ENCODE data around the gene IMPACT. TPM values are rescaled to one million over a fixed set of nuclear protein-coding genes. Genes with fewer than 3 reads are reported as not detected.

Gene IMPACT
- total RNA-seq, 2 donors from 2014 or later, result 44.0 to 59.2 TPM

DNA sequence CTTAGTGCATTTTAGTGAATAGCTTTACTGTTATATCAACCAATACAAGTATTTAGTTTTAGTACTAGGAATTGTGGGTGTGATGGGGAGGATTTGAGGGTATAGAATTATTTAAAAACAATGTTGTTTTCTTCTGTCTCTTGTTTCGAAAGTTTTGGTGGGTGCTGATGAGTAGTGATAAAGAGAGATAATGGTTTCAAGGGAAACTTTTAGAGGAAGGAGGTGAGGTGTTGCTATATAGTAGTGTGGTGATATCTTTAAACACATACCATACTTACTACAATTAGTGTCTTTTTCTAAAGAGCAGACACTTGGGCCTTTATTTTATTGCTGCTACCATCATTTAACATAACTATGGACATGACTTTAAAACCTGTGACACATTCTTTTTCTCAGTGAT lies 10.5 kb downstream of the IMPACT start:
- no peak for DNase-seq
- TF ChIP-seq, protein P1, sequence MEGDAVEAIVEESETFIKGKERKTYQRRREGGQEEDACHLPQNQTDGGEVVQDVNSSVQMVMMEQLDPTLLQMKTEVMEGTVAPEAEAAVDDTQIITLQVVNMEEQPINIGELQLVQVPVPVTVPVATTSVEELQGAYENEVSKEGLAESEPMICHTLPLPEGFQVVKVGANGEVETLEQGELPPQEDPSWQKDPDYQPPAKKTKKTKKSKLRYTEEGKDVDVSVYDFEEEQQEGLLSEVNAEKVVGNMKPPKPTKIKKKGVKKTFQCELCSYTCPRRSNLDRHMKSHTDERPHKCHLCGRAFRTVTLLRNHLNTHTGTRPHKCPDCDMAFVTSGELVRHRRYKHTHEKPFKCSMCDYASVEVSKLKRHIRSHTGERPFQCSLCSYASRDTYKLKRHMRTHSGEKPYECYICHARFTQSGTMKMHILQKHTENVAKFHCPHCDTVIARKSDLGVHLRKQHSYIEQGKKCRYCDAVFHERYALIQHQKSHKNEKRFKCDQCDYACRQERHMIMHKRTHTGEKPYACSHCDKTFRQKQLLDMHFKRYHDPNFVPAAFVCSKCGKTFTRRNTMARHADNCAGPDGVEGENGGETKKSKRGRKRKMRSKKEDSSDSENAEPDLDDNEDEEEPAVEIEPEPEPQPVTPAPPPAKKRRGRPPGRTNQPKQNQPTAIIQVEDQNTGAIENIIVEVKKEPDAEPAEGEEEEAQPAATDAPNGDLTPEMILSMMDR (conservative IDR thresholded peaks at IDR 0.05), result no peak
- WGBS, 2 experiments (ENCODE audit: insufficient coverage in 1 of 2, insufficient read length in 1 of 2), result 91 to 100% methylated on average over 1 of the region's 1 CpG
- no peak overlapping the region for H3K27ac Mint-ChIP-seq
- Histone ChIP-seq H3K36me3 (ENCODE audit: control insufficient read depth, insufficient read depth, low read length) (peaks cover 48% of the 10 kb centered on the region), H3K4me1 (ENCODE audit: control insufficient read depth, insufficient read depth, low read length) (no peaks in the 10 kb centered on the region), H3K27ac (ENCODE audit: low read depth, low read length) (no peak overlapping the region), H3K4me3 (ENCODE audit: low read length) (no peak overlapping the region), H3K9ac (ENCODE audit: extremely low read depth, low read length, poor library complexity, severe bottlenecking) (no peak overlapping the region), H3K27me3 (ENCODE audit: control insufficient read depth, insufficient read depth, low read length, poor library complexity, severe bottlenecking) (no peaks in the 10 kb centered on the region), H3K9me3 (ENCODE audit: control insufficient read depth, low read length) (no peaks in the 10 kb centered on the region)
- H3K36me3 Mint-ChIP-seq (ENCODE audit: low read depth), result peaks cover 73% of the 10 kb centered on the region
- no peak overlapping the region for H3K4me3 Mint-ChIP-seq
- no peaks in the 10 kb centered on the region for H3K9me3 Mint-ChIP-seq
- H3K4me1 Mint-ChIP-seq, result no peaks in the 10 kb centered on the region
- no peaks in the 10 kb centered on the region for H3K27me3 Mint-ChIP-seq (ENCODE audit: insufficient read depth)

GRCh38 chr18:24443870-24444269 lies 17.4 kb downstream of the IMPACT start:
- TF ChIP-seq, protein P1 (conservative IDR thresholded peaks at IDR 0.05), result no peak
- Mint-ChIP-seq H3K4me1 (no peaks in the 10 kb centered on the region), H3K36me3 (ENCODE audit: low read depth) (peaks cover 54% of the 10 kb centered on the region), H3K27me3 (ENCODE audit: insufficient read depth) (no peaks in the 10 kb centered on the region), H3K4me3 (no peak overlapping the region), H3K27ac (no peak overlapping the region), H3K9me3 (no peaks in the 10 kb centered on the region)
- no peak for DNase-seq
- no peak overlapping the region for H3K27ac ChIP-seq (ENCODE audit: low read depth, low read length)
- no peaks in the 10 kb centered on the region for H3K27me3 ChIP-seq (ENCODE audit: control insufficient read depth, insufficient read depth, low read length, poor library complexity, severe bottlenecking)
- no peaks in the 10 kb centered on the region for H3K9me3 ChIP-seq (ENCODE audit: control insufficient read depth, low read length)
- H3K9ac ChIP-seq (ENCODE audit: extremely low read depth, low read length, poor library complexity, severe bottlenecking), result no peak overlapping the region
- peaks cover 73% of the 10 kb centered on the region for H3K36me3 ChIP-seq (ENCODE audit: control insufficient read depth, insufficient read depth, low read length)
- 88 to 100% methylated on average over 2 of the region's 2 CpGs for WGBS, 2 experiments (ENCODE audit: insufficient coverage in 1 of 2, insufficient read length in 1 of 2)
- no peaks in the 10 kb centered on the region for H3K4me1 ChIP-seq (ENCODE audit: control insufficient read depth, insufficient read depth, low read length)
- no peak overlapping the region for H3K4me3 ChIP-seq (ENCODE audit: low read length)

DNA sequence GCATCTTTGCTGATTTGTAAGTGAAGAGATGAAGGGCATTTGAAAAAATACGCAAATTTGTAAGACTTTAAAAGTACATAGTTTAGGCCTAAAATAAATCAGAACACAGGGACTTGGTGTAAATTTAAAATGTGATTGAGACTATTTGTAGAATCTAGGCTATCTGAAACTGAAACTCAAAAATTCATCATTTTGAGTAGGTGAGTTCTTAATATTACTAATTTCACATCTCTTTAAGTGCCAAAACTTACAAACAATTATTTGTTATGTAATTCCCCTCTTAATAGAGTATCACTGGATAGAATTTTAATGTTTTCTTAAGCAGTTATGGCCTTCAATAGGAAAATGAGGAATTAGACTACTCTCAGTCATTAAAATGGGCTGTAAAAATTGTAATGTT lies 20.0 kb downstream of the IMPACT start:
- 89% methylated on average over 1 of the region's 1 CpG; no CpG with 5 or more reads in 1 of the 2 experiments for WGBS, 2 experiments (ENCODE audit: insufficient coverage in 1 of 2, insufficient read length in 1 of 2)
- H3K9ac ChIP-seq (ENCODE audit: extremely low read depth, low read length, poor library complexity, severe bottlenecking), result no peak overlapping the region
- H3K27me3 ChIP-seq (ENCODE audit: control insufficient read depth, insufficient read depth, low read length, poor library complexity, severe bottlenecking), result no peaks in the 10 kb centered on the region
- Mint-ChIP-seq H3K36me3 (ENCODE audit: low read depth) (peaks cover 48% of the 10 kb centered on the region), H3K4me3 (no peak overlapping the region), H3K27ac (no peak overlapping the region), H3K27me3 (ENCODE audit: insufficient read depth) (no peaks in the 10 kb centered on the region), H3K9me3 (no peaks in the 10 kb centered on the region), H3K4me1 (no peaks in the 10 kb centered on the region)
- DNase-seq, result no peak
- no peak overlapping the region for H3K27ac ChIP-seq (ENCODE audit: low read depth, low read length)
- H3K4me1 ChIP-seq (ENCODE audit: control insufficient read depth, insufficient read depth, low read length), result no peaks in the 10 kb centered on the region
- TF ChIP-seq, protein P1 (conservative IDR thresholded peaks at IDR 0.05), result no peak
- H3K4me3 ChIP-seq (ENCODE audit: low read length), result no peak overlapping the region
- no peaks in the 10 kb centered on the region for H3K9me3 ChIP-seq (ENCODE audit: control insufficient read depth, low read length)
- peaks cover 74% of the 10 kb centered on the region for H3K36me3 ChIP-seq (ENCODE audit: control insufficient read depth, insufficient read depth, low read length)
